C4-2B (cell line): Measurements from ENCODE around the gene RBM38.

Experiments used
- CTCF ChIP-seq: fragments of 450-650 bp; conservative IDR thresholded peaks from 2 replicates; pipeline ENCODE4 v1.5.1; 2017; ENCODE audit warnings: mild to moderate bottlenecking
- ZFX ChIP-seq: fragments of 450-650 bp; IDR thresholded peaks from 2 replicates; pipeline ENCODE4 v1.6.1; 2017

- no peak for TF ChIP-seq CTCF
- TF ChIP-seq ZFX: no peak
Observed at GRCh38 chr20:57386762-57387161, 4.4 kb upstream of the RBM38 start.
